ENCODE measurements around the gene ARFIP1.

DNA sequence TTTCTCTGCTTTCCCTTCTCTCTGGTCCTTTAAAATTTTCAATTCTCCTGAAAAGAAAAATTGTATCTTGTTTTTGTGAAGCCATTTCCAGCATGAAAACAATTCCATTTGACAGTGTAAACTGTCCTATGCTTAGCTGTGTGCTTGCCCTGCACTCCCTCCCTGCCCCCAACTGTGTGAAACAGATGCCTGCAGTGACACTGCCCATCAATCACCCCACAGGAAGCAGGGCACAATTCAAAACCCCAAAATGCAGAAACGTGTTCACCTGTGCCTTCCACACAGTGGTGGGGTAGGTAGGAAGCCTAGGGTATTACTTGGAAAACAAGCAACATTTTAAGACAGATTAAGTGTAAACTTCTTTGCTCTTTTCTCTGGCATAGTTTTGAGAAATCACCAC lies 150.1 kb downstream of the ARFIP1 start:
- no peak for TF ChIP-seq CTCF (conservative IDR thresholded peaks at IDR 0.05)
- TF ChIP-seq ZFX (IDR thresholded peaks at IDR 0.05) = no peak

Data from C4-2B (cell line).